Femur (tissue), 1 donor: Measurements from ENCODE around the gene ACSL6.

Experiments used
- DNase-seq: peaks from one replicate; pipeline ENCODE4 v3.0.0-alpha.2; 2017

ACSL6 gene

DNA sequence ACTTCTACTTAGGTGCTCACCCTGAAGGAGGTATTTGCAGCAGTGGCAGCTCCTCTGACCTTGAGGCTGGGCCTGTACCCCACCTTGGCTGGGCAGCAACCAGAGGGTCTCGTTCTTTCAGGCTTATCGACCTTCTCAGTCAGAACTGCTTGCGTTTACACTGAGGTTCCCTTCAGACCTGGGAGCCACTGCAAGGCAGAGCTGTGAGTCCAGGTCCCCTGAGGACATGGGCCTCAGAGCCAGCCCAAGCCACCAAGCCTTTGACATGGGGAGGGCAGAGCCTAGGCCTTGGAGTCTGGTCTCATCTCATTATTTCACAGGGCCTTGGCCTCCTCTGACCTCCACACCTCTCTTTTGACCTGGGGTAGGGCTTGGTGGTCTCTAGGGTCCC is 13.7 kb downstream of the ACSL6 start:
- DNase-seq = no peak

DNA sequence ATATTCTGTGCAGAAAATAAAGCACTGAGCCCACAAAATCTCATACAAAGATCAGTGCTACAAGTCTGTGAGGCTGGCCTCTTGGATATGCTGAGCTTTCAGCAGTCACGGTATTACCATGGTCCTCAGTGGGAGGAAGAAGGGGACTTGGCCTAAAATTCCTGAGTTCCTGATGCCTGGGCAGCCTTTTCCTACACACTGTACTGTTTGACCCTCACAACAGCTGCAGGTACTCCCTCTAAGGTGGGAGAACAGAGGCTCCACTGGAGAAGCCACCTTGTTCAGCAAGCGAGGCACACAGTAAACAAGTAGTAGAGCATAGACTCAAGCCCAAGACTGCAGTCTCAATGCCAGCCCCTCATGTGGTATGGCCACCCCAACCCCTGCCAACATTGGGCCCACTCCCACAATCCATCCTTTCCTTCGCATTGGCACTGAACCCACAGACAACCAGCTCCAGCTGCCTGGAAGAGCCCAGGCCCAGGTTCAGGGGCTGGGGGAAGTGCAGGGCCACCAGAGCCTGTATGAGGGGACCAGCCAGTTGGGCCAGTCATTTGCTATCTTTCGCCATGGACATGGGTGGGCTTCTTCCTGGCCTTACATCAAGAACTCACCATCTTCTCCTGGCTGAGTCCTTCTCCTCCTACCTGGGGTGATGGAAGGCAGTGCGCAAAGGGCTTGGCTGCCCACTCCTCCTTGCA is 14.3 kb downstream of the ACSL6 start:
- no peak for DNase-seq

DNA sequence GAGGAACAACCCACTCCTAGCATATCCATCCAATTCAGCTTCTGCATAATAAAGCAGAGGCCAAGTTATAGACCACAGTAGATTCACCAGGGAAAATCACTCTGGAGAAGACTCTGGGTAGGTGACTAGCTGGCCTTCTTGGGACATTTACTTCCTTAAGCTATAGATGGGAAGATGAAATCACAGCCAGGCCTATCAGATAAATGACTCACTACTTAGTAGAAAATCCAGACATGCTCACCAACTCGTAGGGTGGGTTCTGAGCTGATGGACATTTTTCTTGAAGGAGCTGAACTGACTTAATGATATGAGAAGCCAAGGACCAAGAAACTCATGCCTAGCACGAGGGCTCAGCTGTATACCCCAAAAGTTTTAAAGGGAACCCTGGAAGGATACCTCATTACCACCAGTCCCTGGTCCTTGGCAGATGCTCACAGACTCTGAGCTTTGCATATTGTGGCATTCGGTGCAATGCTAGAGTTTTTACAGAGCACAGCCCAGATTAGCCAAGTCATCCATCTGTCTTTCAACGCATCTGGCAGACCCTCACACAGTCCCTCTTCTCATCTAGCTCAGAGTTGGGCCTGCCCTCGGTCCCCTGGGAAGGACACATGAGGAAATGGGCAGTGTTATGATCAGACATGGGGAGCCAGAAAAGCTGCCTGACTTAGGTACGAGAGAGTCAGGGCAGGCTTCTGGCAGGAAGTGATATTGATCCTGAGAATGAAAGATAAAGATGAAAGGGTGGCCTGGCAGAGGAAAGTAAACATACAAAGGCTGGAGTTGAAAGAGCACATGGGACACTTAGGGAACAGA is 15.0 kb downstream of the ACSL6 start:
- no peak for DNase-seq

DNA sequence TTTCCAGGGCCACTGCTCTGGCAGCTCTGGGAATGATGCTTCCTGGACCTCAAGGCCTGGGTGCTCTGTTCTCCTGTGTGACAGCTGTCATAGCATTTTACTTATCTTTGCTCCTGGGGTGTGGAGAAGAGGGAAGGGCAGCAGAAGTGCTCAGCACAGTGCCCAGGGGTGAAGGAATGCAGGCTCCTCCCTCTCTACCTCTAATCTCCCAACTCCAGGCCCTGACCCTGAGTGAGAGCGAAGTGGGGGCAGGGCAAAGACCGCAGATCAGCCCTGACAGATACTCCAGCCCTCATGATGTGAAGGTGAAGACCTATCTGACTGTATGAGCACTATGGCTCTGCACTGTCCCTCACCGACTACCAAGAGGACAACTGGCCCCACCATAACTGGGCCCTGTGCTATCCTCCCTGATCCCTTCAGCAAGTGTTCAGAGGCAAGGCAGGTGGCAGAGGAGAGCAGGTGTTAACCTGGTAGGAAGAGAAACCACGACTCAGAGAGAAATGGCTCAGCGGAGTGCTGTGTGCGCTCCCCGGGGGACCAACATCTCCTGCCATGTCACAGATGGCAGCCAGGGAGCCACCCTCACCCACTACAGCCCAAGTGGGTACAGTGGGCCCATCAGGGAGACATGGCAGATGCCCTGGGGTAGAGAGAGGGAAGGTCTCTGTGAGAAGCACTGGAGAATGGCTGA is 16.8 kb downstream of the ACSL6 start:
- DNase-seq = no peak

DNA sequence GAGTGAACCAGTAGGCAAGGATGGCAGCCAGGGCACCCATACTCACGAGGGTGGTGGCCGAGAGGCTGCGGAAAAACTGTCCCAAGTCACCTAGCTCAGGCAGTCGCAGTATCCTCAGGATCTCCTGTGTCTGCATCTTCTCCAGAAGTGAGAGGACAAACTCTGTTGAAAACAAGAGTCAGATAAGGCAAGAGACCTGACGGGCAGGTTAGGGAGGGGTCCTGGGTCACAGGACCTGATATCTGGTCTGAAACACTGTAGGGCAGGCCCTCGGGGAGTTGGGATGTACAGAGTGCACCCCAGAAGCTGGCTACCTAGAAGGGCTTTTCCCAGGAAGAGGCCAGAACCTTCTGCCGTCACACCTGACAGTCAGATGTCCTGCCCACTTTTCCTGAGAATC is 17.4 kb downstream of the ACSL6 start:
- no peak for DNase-seq

DNA sequence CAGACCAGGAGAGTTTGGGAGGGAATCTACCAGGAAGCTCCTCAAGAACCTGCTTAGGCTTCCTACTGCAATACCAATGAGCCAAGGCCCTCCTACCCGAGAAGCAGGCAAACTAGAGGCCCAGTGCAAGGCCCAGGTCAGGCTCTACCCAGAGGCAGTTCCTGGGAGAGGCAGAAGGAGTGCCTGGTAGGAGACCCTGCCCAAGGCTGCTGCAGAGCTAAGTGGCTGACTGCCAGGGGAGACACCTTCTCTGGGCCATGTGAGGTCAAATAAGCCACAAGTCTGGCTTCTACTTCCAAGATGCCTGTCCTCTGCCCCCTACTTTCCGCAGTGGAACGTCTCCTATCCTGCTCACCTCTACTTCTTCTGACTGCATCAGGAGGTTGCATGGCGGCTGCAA is 17.8 kb downstream of the ACSL6 start:
- no peak for DNase-seq

DNA sequence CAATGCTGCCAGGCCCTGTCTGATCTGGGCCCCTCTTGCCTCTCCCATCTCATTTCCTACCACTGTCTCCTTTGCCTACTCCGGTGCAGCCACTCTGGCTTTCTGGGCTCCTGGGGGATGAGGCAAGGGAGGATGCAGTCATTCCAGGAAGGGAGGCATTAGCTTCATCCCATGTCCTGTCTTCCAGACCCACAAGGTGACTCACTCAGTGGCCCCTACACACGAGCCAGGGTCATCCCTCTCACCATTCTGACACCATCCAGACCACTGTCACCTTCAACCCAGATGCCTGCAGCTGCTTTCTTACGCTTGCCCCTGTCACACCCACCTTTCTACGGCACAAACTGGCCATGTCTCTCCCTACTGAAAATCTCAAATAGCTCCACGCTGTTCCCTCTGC is 19.1 kb downstream of the ACSL6 start:
- no peak for DNase-seq

DNA sequence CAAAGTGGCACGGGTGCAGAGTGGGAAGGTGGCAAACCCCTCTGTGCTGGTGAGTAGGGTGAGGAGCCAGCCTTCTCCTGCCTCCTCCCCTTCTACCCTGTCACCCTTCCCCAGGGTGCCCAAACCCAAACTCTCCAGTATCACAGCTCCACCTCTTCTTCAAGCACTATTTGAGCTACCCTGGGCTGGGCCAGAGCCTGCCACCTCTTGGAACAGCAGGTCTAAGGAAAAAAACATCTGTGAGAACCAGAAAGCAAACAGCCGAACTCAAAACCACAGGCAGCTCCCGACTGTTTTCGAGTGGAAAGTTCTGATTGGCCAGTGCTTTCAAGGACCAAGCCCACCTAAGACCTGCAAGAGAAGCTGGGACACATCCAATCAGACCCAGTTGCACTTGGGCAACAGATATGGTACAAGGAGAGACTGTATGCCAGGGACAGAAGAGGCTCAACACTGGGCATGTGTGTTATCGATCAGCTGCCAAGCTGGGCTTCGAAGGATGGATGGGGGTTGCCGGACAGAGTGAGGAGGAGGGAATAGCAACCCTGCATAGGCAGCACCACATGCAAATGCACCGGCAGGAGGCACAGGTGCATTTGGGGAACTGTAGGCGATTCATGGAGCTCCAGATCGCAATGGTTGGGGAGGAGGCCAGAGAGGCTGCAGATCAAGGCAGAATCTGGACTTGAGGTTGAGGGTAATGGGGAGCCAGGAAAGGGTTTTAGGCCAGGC is 19.7 kb downstream of the ACSL6 start:
- no peak for DNase-seq

DNA sequence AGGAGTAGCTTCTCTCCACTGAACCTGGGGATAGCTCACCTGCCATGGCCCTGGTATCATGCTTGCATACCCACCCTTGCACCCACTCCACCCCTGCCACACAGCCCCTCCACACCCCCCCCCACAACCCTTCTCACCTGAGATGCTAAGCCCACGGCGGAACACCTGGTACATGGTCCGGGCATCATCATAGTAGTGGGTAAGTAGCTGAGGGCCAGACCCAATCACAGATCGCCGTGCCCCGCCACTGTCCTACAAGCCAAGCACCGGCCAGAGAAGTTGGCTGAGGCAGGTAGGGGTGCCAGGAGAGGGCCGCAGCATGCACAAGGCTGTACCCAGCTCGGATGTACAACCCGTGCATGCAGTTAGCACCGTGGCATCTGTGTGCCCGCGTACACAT is 20.7 kb downstream of the ACSL6 start:
- no peak for DNase-seq

DNA sequence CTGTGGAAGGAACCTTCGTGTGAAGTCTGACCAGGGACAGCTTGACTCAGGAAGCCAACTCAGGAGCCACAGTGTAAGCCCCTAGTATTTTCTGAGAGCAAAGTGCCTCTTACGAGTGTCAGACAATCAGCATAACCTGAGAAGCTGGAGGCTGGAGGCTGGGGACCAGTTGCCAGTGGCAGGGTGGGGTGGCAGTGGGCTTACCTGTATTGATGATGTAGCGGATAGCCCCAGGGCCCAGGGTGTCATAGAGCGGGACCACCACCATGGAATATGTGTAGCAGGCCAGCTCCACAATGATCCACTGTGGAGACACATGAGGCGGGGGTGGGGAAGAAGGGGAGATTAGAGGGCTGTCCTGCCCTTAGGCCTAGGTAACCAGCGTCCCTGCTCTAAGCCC is 22.9 kb downstream of the ACSL6 start:
- no peak for DNase-seq

DNA sequence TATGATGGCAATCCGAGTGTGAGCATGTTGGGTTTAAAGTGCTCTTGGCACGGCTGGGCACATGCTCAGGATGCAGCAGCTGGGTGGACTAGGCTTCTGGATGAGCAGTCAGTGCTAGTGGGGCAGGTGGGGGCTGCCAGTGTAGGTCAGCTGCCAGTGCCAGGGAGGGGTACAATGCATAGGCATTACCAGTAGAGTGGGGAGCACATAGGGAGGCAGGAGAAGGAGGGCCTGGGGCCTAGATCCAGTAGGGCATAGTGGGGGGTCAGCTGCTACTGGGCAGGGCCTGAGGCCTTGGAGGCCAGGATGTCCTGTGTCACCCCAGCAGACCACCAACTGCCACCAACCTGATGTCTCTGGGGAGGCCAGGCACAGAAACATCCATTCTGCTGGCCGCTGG is 24.2 kb downstream of the ACSL6 start:
- DNase-seq = no peak

DNA sequence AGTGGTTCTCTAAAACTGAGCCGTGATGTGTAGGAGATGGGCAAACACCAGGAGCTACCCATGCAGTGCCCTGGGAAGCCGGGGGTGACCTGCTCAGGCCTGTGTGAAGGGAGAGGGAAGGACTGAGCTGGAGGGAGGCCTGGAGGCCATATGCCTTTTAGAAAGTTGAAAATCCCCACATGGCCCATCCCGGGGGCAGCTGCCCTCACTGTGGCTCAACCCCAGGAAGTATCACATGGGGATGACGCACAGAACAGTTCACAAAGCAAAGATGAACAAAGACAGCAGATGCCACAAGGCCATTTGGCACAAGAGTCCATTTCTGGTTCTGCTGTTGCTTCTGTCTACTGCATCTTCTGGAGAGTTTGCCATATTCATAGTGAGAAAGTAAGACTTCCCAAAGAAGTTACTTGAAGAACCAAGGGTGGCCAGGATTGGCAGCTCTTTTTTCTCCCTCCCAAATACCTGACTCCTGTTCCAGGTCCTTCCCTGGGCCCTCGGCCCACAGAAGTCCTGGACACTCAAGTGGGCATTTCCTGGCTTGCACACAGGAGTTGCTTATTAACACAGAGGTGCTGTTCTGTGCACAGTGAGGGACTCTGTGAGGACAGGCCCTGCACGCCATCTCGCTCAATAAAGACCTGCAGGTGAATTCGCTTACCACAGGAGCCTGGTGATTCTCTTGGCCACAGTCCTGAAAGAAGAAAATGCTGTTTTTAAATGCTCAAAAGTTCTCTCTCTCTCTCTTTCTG is 25.1 kb downstream of the ACSL6 start:
- no peak for DNase-seq

DNA sequence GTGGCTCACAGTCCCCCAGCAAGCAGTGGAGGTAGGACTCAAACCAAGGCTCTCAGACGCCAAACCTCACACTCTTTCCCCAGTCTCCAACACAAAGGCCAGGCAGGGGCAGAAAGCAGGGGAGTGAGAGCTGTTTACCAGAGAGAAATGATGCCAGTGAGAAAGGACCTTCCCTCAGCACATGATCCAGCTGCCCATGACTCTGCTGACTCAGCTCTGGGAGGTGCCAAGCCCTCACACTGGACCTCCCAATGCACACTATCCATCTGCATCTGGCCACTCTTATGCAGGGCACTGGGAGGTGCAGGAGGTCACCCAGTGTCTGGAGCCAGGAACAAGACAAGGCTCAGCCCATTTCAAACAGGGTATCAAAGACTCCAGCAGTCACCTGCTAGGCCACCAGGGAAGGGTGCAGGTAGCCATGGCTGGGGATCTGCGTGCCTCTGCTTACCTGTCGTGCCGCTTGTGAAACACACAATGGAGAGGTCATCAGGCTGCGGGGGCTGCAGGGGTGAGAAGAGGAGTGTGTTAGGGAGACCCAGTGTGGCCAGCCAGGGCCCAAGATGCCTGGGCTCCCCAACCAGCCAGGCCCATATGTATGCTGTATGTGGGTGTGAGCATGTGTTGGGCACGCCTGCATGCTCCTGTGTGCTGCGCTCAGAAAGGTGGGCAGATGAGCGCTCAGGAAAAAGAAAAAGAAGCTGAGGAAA is 26.3 kb downstream of the ACSL6 start:
- no peak for DNase-seq

DNA sequence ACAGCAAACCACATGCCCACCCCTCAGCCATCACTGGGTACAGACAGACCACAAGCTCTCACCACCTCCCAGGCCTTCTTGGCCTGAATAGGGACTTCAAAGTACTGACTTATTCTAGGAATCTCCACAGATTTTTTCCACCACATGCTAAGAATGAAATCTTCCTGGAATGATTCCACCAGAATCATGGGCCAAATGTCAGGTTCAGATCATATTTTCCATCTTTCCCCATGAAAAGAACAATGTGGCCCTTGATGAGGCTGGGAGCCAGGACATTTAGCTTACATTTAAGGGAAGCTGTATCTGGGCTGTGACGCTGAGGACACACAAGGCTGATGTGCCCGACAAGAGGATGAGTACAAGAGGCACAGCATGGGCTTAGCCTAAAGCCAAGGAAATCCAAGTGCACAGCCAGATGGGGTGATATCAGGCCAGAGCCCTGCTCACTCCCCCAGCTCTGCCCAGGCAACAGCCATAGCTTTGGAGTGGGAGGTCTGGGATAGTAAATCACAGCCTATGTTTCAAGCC is 28.1 kb downstream of the ACSL6 start:
- DNase-seq = peak; percentile 60

DNA sequence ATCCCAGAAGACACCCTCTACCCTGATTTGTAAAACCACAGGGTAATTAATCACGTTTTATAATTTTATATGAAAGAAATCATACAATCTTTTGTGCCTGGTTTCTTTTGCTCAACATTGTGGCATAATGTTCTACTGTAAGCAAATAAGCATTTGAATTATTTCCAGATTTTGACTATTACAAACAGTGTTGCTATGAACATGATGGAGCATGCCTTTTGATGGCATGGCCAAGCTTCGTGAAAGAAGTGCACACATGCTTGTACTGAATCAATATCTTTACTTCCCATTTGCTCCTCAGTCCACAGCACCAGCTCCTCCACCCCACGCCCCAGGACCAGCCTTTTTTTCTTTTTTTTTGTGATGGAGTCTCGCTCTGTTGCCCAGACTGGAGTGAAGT is 29.9 kb downstream of the ACSL6 start:
- DNase-seq = no peak

DNA sequence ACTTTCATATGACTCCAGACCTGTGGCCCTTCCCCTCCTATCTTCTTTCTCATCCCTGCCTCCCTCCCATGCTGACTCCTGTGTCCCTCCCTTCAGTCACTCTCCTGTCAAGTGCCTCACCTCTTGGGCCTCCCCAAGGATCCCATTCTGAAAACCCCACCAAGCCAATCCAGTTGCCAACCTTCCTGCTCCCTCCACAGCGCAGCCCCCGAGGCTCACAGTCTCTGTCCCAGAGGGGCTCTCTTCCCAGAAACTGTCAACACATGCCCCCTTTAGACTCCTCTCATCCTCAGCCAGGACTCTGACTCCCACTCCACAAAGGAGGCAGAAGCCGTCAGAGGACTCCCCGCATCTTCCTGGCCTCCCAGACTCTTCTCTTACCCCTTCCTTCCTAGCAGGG is 30.8 kb downstream of the ACSL6 start:
- DNase-seq = no peak

DNA sequence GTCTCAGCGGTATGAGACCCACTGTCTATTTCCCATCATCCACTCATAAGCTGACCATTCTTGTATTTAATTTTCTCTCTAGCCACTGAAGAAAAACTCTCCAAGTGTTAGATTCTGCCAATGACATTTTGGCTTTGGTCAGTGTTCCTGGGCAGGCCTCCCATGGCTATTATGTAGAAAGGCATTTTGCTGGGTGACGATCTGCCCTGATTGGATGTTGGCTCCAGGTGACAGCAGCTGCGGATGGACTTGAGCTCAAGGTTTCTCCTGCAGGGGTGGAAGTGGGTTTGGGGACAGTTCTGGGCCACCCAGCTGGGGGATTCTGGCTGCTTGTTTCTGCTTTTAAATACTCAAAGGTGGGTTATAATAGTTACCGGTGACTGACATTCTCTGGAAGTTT is 31.6 kb downstream of the ACSL6 start:
- DNase-seq = no peak

DNA sequence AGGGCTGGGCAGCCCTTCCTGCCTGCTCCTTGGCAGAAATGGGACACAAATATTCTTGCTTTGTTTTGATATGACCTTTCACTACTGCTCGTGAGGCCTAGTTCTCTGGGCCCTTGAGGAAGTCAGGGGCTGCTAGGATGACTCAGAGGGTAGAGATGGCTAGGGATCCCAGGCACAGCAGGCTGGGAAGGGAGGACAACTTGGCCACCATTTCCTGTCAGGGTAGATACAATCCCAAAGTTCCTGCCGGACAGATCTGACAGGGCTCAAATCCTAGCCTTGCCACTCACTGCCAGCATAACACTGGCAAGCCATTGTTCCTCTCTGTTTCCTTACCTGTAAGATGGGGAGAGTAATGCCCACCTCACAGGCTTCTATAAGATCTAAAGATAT is 34.2 kb downstream of the ACSL6 start:
- no peak for DNase-seq

DNA sequence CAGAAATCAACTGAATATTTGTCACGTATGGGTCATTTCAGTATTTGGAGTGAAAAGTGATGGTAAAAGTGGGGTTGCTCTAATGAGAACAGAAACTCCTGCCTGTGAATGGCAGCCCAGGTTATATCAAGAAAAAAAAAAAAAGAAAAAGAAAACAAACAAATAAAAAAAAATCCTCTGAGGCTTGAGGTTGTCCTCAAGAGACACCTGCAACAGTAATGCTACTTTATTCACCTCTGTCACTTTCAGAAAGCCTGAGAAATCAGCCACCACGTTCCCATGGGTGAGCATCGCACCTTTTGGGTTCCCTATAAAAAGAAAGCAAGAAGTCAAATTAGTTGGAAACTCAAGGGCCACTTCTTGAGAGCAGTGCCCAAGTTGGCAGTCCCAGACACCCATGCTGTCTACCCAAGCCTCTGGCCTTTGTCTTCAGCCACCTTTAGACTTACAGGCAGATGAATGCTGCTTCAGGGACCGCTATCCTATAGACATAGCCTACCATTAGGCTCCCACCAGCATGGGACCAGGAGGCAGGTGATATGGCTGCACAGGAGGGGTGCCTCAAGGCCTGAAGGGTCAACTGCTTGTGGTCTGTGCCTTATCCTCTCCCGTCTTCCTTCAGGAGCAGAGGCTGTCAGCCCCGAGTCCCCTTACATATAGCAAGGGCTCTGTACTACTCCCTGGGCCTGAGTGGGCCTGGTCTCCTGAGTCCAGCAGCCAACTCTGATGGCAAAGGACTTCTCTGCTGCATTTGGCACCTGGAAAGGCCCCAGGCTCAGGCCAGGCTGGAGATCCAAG is 34.8 kb downstream of the ACSL6 start:
- no peak for DNase-seq

DNA sequence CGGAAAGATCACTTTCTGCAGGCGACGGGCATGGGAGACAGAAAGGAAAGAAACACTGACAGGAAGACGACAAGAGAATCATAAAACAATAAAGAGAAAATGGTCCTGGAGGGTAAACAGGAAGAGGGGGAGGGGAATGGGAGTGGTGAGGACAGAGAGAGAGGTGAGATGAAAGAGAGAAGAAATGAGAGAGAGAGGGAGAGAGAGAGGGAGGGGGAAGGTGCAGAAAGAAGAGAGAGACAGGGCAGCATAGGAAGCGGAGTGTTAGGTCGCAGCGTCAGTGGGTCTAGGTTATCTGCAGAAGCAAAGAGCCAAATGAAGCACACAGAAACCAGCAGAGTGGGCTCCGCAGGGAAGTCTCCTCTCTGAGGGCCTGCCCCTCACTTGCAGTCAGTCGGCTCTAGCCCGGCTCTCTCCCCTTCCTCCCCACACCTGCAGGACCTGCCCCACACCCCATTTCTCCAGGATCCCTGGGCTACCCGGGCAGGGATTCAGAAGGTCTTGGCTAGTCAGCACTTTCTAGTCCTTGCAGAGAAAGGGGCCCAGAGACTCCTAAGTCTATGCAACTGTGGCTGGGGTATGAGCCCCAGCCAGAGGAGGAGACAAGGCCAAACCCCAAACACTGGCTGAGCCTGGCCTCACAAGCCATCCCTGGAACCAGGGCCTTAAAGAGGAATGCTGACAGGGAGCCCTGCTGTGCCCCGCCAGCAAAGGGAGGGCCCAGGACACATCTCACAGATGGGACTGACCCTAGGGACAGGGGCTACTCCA is 36.3 kb downstream of the ACSL6 start:
- no peak for DNase-seq
